HepG2 (cell line): Measurements from ENCODE around the gene TMEM80. TPM values are rescaled to one million over a fixed set of nuclear protein-coding genes. Genes with fewer than 3 reads are reported as not detected.
A peak's percentile ranks its signal among the peaks of the same experiment; 100 is the strongest.

Experiments
- BRCA1 ChIP-seq: sonication (generic); formaldehyde crosslinking; IDR thresholded peaks from 2 replicates; pipeline ENCODE4 v1.4.0; 2020; ENCODE audit warnings: missing genetic modification reagents
- CTCF ChIP-seq: sonication (generic); formaldehyde crosslinking; IDR thresholded peaks from 2 replicates; pipeline ENCODE4 v1.5.0; 2020; ENCODE audit warnings: mild to moderate bottlenecking, missing genetic modification reagents, moderate library complexity
- DNMT1 ChIP-seq: sonication (generic); formaldehyde crosslinking; IDR thresholded peaks from 2 replicates; pipeline ENCODE4 v1.5.1; 2020; ENCODE audit warnings: mild to moderate bottlenecking, missing genetic modification reagents
- DNMT3B ChIP-seq: conservative IDR thresholded peaks from 2 replicates; pipeline ENCODE4 v1.6.1; 2016; ENCODE audit warnings: missing biosample characterization, control low read depth
- HIC2 ChIP-seq: sonication (generic); formaldehyde crosslinking; IDR thresholded peaks from 2 replicates; pipeline ENCODE4 v1.9.0; 2022; ENCODE audit warnings: low read depth, missing genetic modification reagents
- HIVEP1 ChIP-seq: sonication (generic); formaldehyde crosslinking; IDR thresholded peaks from 2 replicates; pipeline ENCODE4 v1.4.0; 2020; ENCODE audit warnings: mild to moderate bottlenecking, missing genetic modification reagents
- KDM2A ChIP-seq: sonication (generic); formaldehyde crosslinking; IDR thresholded peaks from 2 replicates; pipeline ENCODE4 v1.4.0; 2020; ENCODE audit warnings: low read depth, missing genetic modification reagents, borderline replicate concordance
- MYC ChIP-seq: sonication (generic); formaldehyde crosslinking; IDR thresholded peaks from 2 replicates; pipeline ENCODE4 v1.9.0; 2021; ENCODE audit warnings: missing genetic modification reagents, borderline replicate concordance
- NR2F1 ChIP-seq, 2 experiments: fragments of 450-650 bp in 1 of 2; formaldehyde crosslinking in 1 of 2; IDR thresholded peaks; 2 replicates each; pipeline versions ENCODE4 v1.5.0 to v1.6.1; 2016 to 2020; ENCODE audit warnings: mild to moderate bottlenecking in 1 of 2, missing compliant biosample characterization in 1 of 2, missing genetic modification reagents in 1 of 2, moderate library complexity in 1 of 2
- PATZ1 ChIP-seq: sonication (generic); formaldehyde crosslinking; IDR thresholded peaks from 2 replicates; pipeline ENCODE4 v1.4.0; 2020; ENCODE audit warnings: missing genetic modification reagents
- SMC3 ChIP-seq: IDR thresholded peaks from 2 replicates; pipeline ENCODE4 v1.6.1; 2011; ENCODE audit warnings: low read length, improper control_type of control experiment
- ZSCAN20 ChIP-seq: sonication (generic); formaldehyde crosslinking; IDR thresholded peaks from 2 replicates; pipeline ENCODE4 v1.4.0; 2020; ENCODE audit warnings: missing genetic modification reagents, mild to moderate bottlenecking, borderline replicate concordance
- polyA plus RNA-seq, 8 experiments: library from polyadenylated mRNA; depleted of rRNA in 3 of 8; stranded (reverse) in 7 of 8; unstranded in 1 of 8; fragments of >200 nt; fragmentation: Illumina TruSeq in 4 of 8; extraction: Trizol in 4 of 8; gene quantifications; 2 replicates each; pipeline versions ENCODE4 v1.2.1 to v1.2.3, GENCODE V29; 2011 to 2016; ENCODE audit warnings: low read depth in 4 of 8, missing spikeins in 1 of 8, mixed read lengths in 1 of 8; ENCODE audit not compliant: insufficient read depth in 1 of 8
- total RNA-seq, 5 experiments: library from RNA; depleted of rRNA; stranded (reverse); fragments of >200 nt; fragmentation: Illumina TruSeq; extraction: Trizol; gene quantifications; 2 replicates each; pipeline ENCODE4 v1.2.3, GENCODE V29; 2016; ENCODE audit warnings: low read depth in 1 of 5
- TF ChIP-seq, protein P1 (sequence below): sonication (generic); formaldehyde crosslinking; IDR thresholded peaks from 2 replicates; pipeline ENCODE4 v1.4.0; 2020; ENCODE audit warnings: missing genetic modification reagents
- TF ChIP-seq, protein P2 (sequence below): sonication (generic); formaldehyde crosslinking; IDR thresholded peaks from 2 replicates; pipeline ENCODE4 v1.4.0; 2020; ENCODE audit warnings: missing genetic modification reagents, low read depth, mild to moderate bottlenecking, borderline replicate concordance
- TF ChIP-seq, protein P3 (sequence below), 2 experiments: sonication (generic) in 1 of 2; formaldehyde crosslinking in 1 of 2; IDR thresholded peaks; 2 replicates each; pipeline versions ENCODE4 v1.4.0 to v1.6.1; 2018 to 2020; ENCODE audit warnings: missing genetic modification reagents in 2 of 2, borderline replicate concordance in 1 of 2, low read depth in 1 of 2, mild to moderate bottlenecking in 1 of 2, missing biosample characterization in 1 of 2

TMEM80 gene
- total and polyA plus RNA-seq, 2 of the 13 experiments (the other 11 are each of a cell fraction or from before 2014, with no cell fraction given): 5.6 to 17.1 TPM

- TF ChIP-seq NR2F1 (CRISPR knock-in tag; IDR thresholded peaks at IDR 0.05) (0 out of 4 replicates have a peak, but pooled peaks of 1 of the 2 experiments have one; percentile 28), PATZ1 (CRISPR knock-in tag) (0 out of 2 replicates have a peak, but pooled peaks have one; percentile 25), SMC3 (peak; percentile 44; the same call in 1 of the 2 replicates), DNMT1 (CRISPR knock-in tag) (0 out of 2 replicates have a peak, but pooled peaks have one; percentile 25), DNMT3B (CRISPR knock-in tag) (no peak), HIVEP1 (CRISPR knock-in tag) (no peak), HIC2 (CRISPR knock-in tag) (peak; percentile 79; the same call in 1 of the 2 replicates), BRCA1 (CRISPR knock-in tag) (no peak), CTCF (CRISPR knock-in tag) (peak; percentile 91), ZSCAN20 (CRISPR knock-in tag) (no peak), KDM2A (peak; percentile 25; the same call in 1 of the 2 replicates), MYC (peak; percentile 15; the same call in 1 of the 2 replicates)
- TF ChIP-seq, protein P1, sequence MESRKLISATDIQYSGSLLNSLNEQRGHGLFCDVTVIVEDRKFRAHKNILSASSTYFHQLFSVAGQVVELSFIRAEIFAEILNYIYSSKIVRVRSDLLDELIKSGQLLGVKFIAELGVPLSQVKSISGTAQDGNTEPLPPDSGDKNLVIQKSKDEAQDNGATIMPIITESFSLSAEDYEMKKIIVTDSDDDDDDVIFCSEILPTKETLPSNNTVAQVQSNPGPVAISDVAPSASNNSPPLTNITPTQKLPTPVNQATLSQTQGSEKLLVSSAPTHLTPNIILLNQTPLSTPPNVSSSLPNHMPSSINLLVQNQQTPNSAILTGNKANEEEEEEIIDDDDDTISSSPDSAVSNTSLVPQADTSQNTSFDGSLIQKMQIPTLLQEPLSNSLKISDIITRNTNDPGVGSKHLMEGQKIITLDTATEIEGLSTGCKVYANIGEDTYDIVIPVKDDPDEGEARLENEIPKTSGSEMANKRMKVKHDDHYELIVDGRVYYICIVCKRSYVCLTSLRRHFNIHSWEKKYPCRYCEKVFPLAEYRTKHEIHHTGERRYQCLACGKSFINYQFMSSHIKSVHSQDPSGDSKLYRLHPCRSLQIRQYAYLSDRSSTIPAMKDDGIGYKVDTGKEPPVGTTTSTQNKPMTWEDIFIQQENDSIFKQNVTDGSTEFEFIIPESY (CRISPR knock-in tag): peak; percentile 54; the same call in 1 of the 2 replicates
- TF ChIP-seq, protein P2, sequence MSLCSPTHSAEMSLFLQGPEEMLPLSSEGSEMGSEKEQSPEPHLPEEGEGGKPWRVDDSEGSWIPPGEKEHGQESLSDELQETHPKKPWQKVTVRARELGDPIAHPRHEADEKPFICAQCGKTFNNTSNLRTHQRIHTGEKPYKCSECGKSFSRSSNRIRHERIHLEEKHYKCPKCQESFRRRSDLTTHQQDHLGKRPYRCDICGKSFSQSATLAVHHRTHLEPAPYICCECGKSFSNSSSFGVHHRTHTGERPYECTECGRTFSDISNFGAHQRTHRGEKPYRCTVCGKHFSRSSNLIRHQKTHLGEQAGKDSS (CRISPR knock-in tag): peak; percentile 53; the same call in 1 of the 2 replicates
- TF ChIP-seq, protein P3, sequence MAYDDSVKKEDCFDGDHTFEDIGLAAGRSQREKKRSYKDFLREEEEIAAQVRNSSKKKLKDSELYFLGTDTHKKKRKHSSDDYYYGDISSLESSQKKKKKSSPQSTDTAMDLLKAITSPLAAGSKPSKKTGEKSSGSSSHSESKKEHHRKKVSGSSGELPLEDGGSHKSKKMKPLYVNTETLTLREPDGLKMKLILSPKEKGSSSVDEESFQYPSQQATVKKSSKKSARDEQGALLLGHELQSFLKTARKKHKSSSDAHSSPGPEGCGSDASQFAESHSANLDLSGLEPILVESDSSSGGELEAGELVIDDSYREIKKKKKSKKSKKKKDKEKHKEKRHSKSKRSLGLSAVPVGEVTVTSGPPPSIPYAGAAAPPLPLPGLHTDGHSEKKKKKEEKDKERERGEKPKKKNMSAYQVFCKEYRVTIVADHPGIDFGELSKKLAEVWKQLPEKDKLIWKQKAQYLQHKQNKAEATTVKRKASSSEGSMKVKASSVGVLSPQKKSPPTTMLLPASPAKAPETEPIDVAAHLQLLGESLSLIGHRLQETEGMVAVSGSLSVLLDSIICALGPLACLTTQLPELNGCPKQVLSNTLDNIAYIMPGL (CRISPR knock-in tag; IDR thresholded peaks at IDR 0.05; ENCODE audit: borderline replicate concordance in 1 of 2, low read depth in 1 of 2): 0 out of 4 replicates have a peak, but pooled peaks of 1 of the 2 experiments have one; percentile 30
Measured at GRCh38 chr11:662689-663274, 32.8 kb upstream of the TMEM80 start (continued).
